WI38 (cell line): Measurements from ENCODE around the gene TMEM123.
"Not testable (repeated sequence)": the region's sequence is repeated elsewhere in the genome, so short reads cannot be mapped to it uniquely, and the experiment has no call there.

Experiments used
- H3K4me3 ChIP-seq: 2 replicates; pipeline ENCODE4 v1.5.1; 2011; ENCODE audit warnings: low read depth, mild to moderate bottlenecking, control low read depth, low read length
- CTCF ChIP-seq: IDR thresholded peaks from 2 replicates; pipeline ENCODE4 v1.5.1; 2012; ENCODE audit warnings: low read depth, mild to moderate bottlenecking, control low read depth, low read length

TMEM123 gene

DNA sequence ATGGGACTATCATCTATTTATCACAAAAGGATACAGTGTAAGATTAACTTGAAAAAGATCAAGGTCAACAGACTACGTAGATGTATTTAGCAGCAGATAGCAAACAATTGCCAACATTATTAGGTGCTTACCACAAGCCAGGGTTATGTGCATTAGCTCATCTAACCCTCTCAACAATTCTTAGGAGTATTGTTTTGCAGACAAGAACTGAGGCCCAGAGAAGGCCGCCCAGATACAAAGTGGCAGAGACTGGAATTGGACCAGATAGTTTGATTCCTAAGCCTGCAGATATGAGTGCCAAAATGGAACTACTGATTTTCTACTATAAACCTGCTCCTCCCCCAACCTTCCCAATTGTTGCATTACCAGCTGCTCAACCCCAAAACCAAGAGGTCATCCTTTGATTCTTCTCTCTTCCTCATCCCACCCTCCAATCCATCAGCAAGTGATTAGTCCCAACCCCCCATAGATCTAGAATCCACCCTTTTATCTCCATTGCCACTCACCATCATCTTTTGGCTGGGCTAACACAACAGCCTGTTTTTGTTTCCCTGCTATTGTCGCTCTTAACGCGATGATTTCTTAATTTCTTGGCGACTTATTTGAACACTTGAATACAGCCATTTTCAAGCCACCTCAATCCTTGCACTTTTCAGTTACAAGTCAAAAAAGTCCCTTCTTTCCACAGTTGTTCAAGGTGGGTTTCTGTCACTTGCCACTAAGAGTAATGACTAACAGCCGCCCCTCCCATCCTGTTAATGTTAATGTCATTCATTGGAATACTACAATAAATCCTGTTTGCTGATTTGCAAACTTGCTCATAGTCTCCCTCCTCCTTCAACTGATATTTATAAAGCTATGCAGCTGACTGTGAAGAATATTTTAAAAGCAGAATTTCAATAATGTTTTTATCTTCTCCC is 2.7 kb downstream of the TMEM123 start:
- H3K4me3 ChIP-seq = no peak overlapping the region
- TF ChIP-seq CTCF = no peak

- TF ChIP-seq CTCF = no peak
- no peak overlapping the region for H3K4me3 ChIP-seq
Observed at GRCh38 chr11:102448869-102449224, 3.7 kb downstream of the TMEM123 start.

GRCh38 chr11:102447941-102448868 is 4.4 kb downstream of the TMEM123 start:
- H3K4me3 ChIP-seq = no peak overlapping the region
- no peak for TF ChIP-seq CTCF

- no peak overlapping the region for H3K4me3 ChIP-seq
- TF ChIP-seq CTCF = no peak
Observed at GRCh38 chr11:102447193-102447592, 5.4 kb downstream of the TMEM123 start.

DNA sequence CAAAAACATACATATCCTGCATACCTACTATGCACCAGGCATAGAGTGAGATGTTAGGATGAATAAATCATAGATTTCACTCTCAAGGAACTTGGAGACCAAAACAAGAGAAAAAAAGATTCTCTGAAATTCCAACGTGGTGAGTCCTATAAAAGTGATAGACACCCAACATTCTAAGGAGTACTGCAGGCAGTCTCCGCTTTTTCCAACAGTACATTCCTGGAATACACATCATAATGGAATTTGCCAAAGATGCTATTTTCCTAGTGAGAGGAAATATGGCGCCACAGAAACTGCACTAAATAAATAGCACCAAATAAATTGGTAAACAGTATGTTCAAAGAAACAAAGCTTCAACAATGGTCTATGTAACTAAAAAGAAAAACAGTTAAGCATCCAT is 6.0 kb downstream of the TMEM123 start:
- no peak overlapping the region for H3K4me3 ChIP-seq
- TF ChIP-seq CTCF = no peak

GRCh38 chr11:102444693-102445092 is 7.9 kb downstream of the TMEM123 start:
- H3K4me3 ChIP-seq = not testable (repeated sequence)

- H3K4me3 ChIP-seq = not testable (repeated sequence)
Observed at GRCh38 chr11:102444142-102444541, 8.4 kb downstream of the TMEM123 start.

DNA sequence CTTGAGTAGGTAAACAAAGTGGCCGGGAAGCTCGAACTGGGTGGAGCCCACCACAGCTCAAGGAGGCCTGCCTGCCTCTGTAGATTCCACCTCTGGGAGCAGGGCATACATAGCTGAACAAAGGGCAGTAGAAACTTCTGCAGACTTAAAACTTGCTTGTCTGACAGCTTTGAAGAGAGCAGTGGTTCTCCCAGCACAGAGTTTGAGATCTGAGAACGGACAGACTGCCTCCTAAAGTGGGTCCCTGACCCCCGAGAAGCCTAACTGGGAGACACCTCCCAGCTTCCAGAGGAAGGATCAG is 13.6 kb downstream of the TMEM123 start:
- not testable (repeated sequence) for H3K4me3 ChIP-seq
